Stimulated activated naive CD8-positive, alpha-beta T cell treated with anti-CD3 and anti-CD28 coated beads, Interleukin-15, amount 100 ng/mL, for 72 hours (primary cell): Measurements from ENCODE around the gene METTL24.

ENCODE experiments used
- ATAC-seq: fragments of 150-1000 bp; cut with Tn5 transposase; 2 replicates; pipeline ENCODE4 v1.10.0; 2021; ENCODE audit warnings: mild to moderate bottlenecking, moderate library complexity
- DNase-seq, 2 donors: peaks; one replicate each; pipeline ENCODE4 v3.0.0; 2021 to 2022
- H3K27ac Mint-ChIP-seq, 2 donors: one replicate each; pipeline ENCODE4 v1.8.0; 2022; ENCODE audit warnings: mild to moderate bottlenecking in 2 of 2, mixed read lengths in 2 of 2, moderate library complexity in 2 of 2
- H3K27me3 Mint-ChIP-seq: one replicate; pipeline ENCODE4 v1.8.0; 2022; ENCODE audit warnings: mixed read lengths
- H3K4me1 Mint-ChIP-seq: one replicate; pipeline ENCODE4 v1.8.0; 2022; ENCODE audit warnings: mild to moderate bottlenecking, mixed read lengths
- H3K4me3 Mint-ChIP-seq, 2 donors: one replicate each; pipeline ENCODE4 v1.8.0; 2022; ENCODE audit warnings: mild to moderate bottlenecking in 2 of 2, mixed read lengths in 2 of 2, moderate library complexity in 1 of 2
- H3K9me3 Mint-ChIP-seq, 2 donors: one replicate each; pipeline ENCODE4 v1.8.0; 2022; ENCODE audit warnings: mixed read lengths in 2 of 2

METTL24 gene

GRCh38 chr6:110369066-110369465 is 10.9 kb upstream of the METTL24 start:
- no peak overlapping the region for H3K27ac Mint-ChIP-seq
- peaks cover 33% of the 10 kb centered on the region for H3K4me1 Mint-ChIP-seq
- DNase-seq (no peak), ATAC-seq (no peak)
- H3K27me3 Mint-ChIP-seq = no peaks in the 10 kb centered on the region
- no peaks in the 10 kb centered on the region for H3K9me3 Mint-ChIP-seq
- H3K4me3 Mint-ChIP-seq = no peak overlapping the region

- Mint-ChIP-seq H3K27ac (no peak overlapping the region), H3K4me3 (no peak overlapping the region), H3K4me1 (peaks cover 37% of the 10 kb centered on the region), H3K9me3 (no peaks in the 10 kb centered on the region), H3K27me3 (no peaks in the 10 kb centered on the region)
- no peak for ATAC-seq
- DNase-seq = no peak
Observed at GRCh38 chr6:110368284-110368683, 10.1 kb upstream of the METTL24 start.

- peaks cover 37% of the 10 kb centered on the region for H3K4me1 Mint-ChIP-seq
- ATAC-seq (no peak), DNase-seq (no peak)
- no peak overlapping the region for H3K4me3 Mint-ChIP-seq
- H3K27ac Mint-ChIP-seq = no peak overlapping the region
- H3K9me3 Mint-ChIP-seq = no peaks in the 10 kb centered on the region
- H3K27me3 Mint-ChIP-seq = no peaks in the 10 kb centered on the region
Observed at GRCh38 chr6:110367825-110368224, 9.7 kb upstream of the METTL24 start.

- Mint-ChIP-seq H3K27me3 (no peaks in the 10 kb centered on the region), H3K4me3 (no peak overlapping the region), H3K9me3 (no peaks in the 10 kb centered on the region), H3K27ac (no peak overlapping the region), H3K4me1 (peaks cover 37% of the 10 kb centered on the region)
- ATAC-seq = peak; percentile 79
- DNase-seq = no peak
Observed at GRCh38 chr6:110366975-110367374, 8.8 kb upstream of the METTL24 start.

- ATAC-seq = no peak
- no peak for DNase-seq
- no peaks in the 10 kb centered on the region for H3K27me3 Mint-ChIP-seq
- H3K9me3 Mint-ChIP-seq = no peaks in the 10 kb centered on the region
- peak overlapping the region; percentile 9 to 42 for H3K4me3 Mint-ChIP-seq
- peaks cover 37% of the 10 kb centered on the region for H3K4me1 Mint-ChIP-seq
- H3K27ac Mint-ChIP-seq = peak overlapping the region in 1 of 2 donors; percentile 15
Observed at GRCh38 chr6:110366256-110366655, 8.1 kb upstream of the METTL24 start.

- ATAC-seq (no peak), DNase-seq (no peak)
- H3K4me3 Mint-ChIP-seq = no peak overlapping the region
- H3K27me3 Mint-ChIP-seq = peaks cover under 1% of the 10 kb centered on the region
- H3K9me3 Mint-ChIP-seq = no peaks in the 10 kb centered on the region
- H3K4me1 Mint-ChIP-seq = peaks cover 37% of the 10 kb centered on the region
- no peak overlapping the region for H3K27ac Mint-ChIP-seq
Observed at GRCh38 chr6:110364364-110365105, 6.4 kb upstream of the METTL24 start.

GRCh38 chr6:110363748-110364147 is 5.6 kb upstream of the METTL24 start:
- Mint-ChIP-seq H3K9me3 (no peaks in the 10 kb centered on the region), H3K4me3 (no peak overlapping the region), H3K27ac (no peak overlapping the region), H3K27me3 (peaks cover 9% of the 10 kb centered on the region), H3K4me1 (peaks cover 37% of the 10 kb centered on the region)
- ATAC-seq = no peak
- no peak for DNase-seq

- DNase-seq = no peak
- no peak for ATAC-seq
- H3K27me3 Mint-ChIP-seq = peaks cover 33% of the 10 kb centered on the region
- H3K4me3 Mint-ChIP-seq = no peak overlapping the region
- H3K4me1 Mint-ChIP-seq = peaks cover 32% of the 10 kb centered on the region
- H3K27ac Mint-ChIP-seq = no peak overlapping the region
- H3K9me3 Mint-ChIP-seq = no peaks in the 10 kb centered on the region
Observed at GRCh38 chr6:110360676-110361075, 2.5 kb upstream of the METTL24 start.

- H3K4me1 Mint-ChIP-seq = peaks cover 22% of the 10 kb centered on the region
- peak overlapping the region in 1 of 2 donors; percentile 17 for H3K27ac Mint-ChIP-seq
- no peaks in the 10 kb centered on the region for H3K9me3 Mint-ChIP-seq
- peak overlapping the region; percentile 14 to 16 for H3K4me3 Mint-ChIP-seq
- peaks cover 36% of the 10 kb centered on the region for H3K27me3 Mint-ChIP-seq
- no peak for ATAC-seq
- no peak for DNase-seq
Observed at GRCh38 chr6:110359556-110359955, 1.4 kb upstream of the METTL24 start.

GRCh38 chr6:110358553-110359160 is 508 bp upstream of the METTL24 start:
- Mint-ChIP-seq H3K27me3 (peaks cover 36% of the 10 kb centered on the region), H3K9me3 (no peaks in the 10 kb centered on the region), H3K4me3 (peak overlapping the region; percentile 65 to 71), H3K27ac (peak overlapping the region in 1 of 2 donors; percentile 66), H3K4me1 (peaks cover 13% of the 10 kb centered on the region)
- ATAC-seq (no peak), DNase-seq (no peak)

GRCh38 chr6:110357298-110357663 is 868 bp downstream of the METTL24 start:
- DNase-seq (no peak), ATAC-seq (peak; percentile 40)
- Mint-ChIP-seq H3K4me1 (peaks cover 13% of the 10 kb centered on the region), H3K27me3 (peaks cover 36% of the 10 kb centered on the region), H3K27ac (peak overlapping the region; percentile 83 to 89), H3K9me3 (no peaks in the 10 kb centered on the region), H3K4me3 (peak overlapping the region; percentile 90 to 91)

- Mint-ChIP-seq H3K9me3 (no peaks in the 10 kb centered on the region), H3K27me3 (peaks cover 36% of the 10 kb centered on the region), H3K4me1 (peaks cover 13% of the 10 kb centered on the region), H3K27ac (peak overlapping the region in 1 of 2 donors; percentile 52), H3K4me3 (peak overlapping the region; percentile 90 to 91)
- ATAC-seq = no peak
- no peak for DNase-seq
Observed at GRCh38 chr6:110356778-110357177, 1.4 kb downstream of the METTL24 start.

GRCh38 chr6:110355727-110356126 is 2.4 kb downstream of the METTL24 start:
- Mint-ChIP-seq H3K27ac (peak overlapping the region in 1 of 2 donors; percentile 4), H3K4me1 (peaks cover 13% of the 10 kb centered on the region), H3K9me3 (no peaks in the 10 kb centered on the region), H3K27me3 (peaks cover 36% of the 10 kb centered on the region), H3K4me3 (no peak overlapping the region)
- DNase-seq (no peak), ATAC-seq (no peak)

GRCh38 chr6:110355022-110355421 is 3.1 kb downstream of the METTL24 start:
- ATAC-seq = no peak
- no peak overlapping the region for H3K4me3 Mint-ChIP-seq

GRCh38 chr6:110354153-110354552 is 4.0 kb downstream of the METTL24 start:
- Mint-ChIP-seq H3K27ac (no peak overlapping the region), H3K27me3 (peaks cover 32% of the 10 kb centered on the region), H3K9me3 (no peaks in the 10 kb centered on the region), H3K4me1 (peaks cover 13% of the 10 kb centered on the region), H3K4me3 (no peak overlapping the region)
- DNase-seq (no peak), ATAC-seq (no peak)

More at GRCh38 chr6:110355022-110355421, 3.1 kb downstream of the METTL24 start:
- DNase-seq = no peak
- H3K9me3 Mint-ChIP-seq = no peaks in the 10 kb centered on the region
- peaks cover 36% of the 10 kb centered on the region for H3K27me3 Mint-ChIP-seq
- H3K4me1 Mint-ChIP-seq = peaks cover 13% of the 10 kb centered on the region
- no peak overlapping the region for H3K27ac Mint-ChIP-seq

GRCh38 chr6:110353457-110354001 is 4.6 kb downstream of the METTL24 start:
- no peaks in the 10 kb centered on the region for H3K9me3 Mint-ChIP-seq
- DNase-seq (no peak), ATAC-seq (no peak)
- no peak overlapping the region for H3K4me3 Mint-ChIP-seq
- peaks cover 13% of the 10 kb centered on the region for H3K4me1 Mint-ChIP-seq
- H3K27ac Mint-ChIP-seq = no peak overlapping the region
- H3K27me3 Mint-ChIP-seq = peaks cover 25% of the 10 kb centered on the region
